Ishikawa (cell line): ENCODE data around the gene SREBF2.

Experiments
- CEBPB ChIP-seq: IDR thresholded peaks from 2 replicates; pipeline ENCODE4 v1.6.1; 2012
- CREB1 ChIP-seq: IDR thresholded peaks from 2 replicates; pipeline ENCODE4 v1.6.1; 2012; ENCODE audit warnings: low read depth
- EGR1 ChIP-seq: IDR thresholded peaks from 2 replicates; pipeline ENCODE4 v1.6.1; 2012
- EP300 ChIP-seq: IDR thresholded peaks from 2 replicates; pipeline ENCODE4 v1.6.1; 2012; ENCODE audit warnings: borderline replicate concordance
- FOXM1 ChIP-seq: IDR thresholded peaks from 2 replicates; pipeline ENCODE4 v1.6.1; 2012; ENCODE audit warnings: low read depth, borderline replicate concordance
- NFIC ChIP-seq: IDR thresholded peaks from 2 replicates; pipeline ENCODE4 v1.6.1; 2012
- RAD21 ChIP-seq: IDR thresholded peaks from 2 replicates; pipeline ENCODE4 v1.6.1; 2012; ENCODE audit warnings: low read depth
- TAF1 ChIP-seq: IDR thresholded peaks from 2 replicates; pipeline ENCODE4 v1.6.1; 2012; ENCODE audit warnings: low read depth, mild to moderate bottlenecking
- TCF12 ChIP-seq: IDR thresholded peaks from 2 replicates; pipeline ENCODE4 v1.6.1; 2012; ENCODE audit warnings: low read depth
- TEAD4 ChIP-seq: IDR thresholded peaks from 2 replicates; pipeline ENCODE4 v1.6.1; 2012
- YY1 ChIP-seq: IDR thresholded peaks from 2 replicates; pipeline ENCODE4 v1.6.1; 2012; ENCODE audit warnings: low read depth
- ZBTB7A ChIP-seq: IDR thresholded peaks from 2 replicates; pipeline ENCODE4 v1.6.1; 2012; ENCODE audit warnings: low read depth
- TF ChIP-seq, protein P1 (sequence below): IDR thresholded peaks from 2 replicates; pipeline ENCODE4 v1.6.1; 2012
- TF ChIP-seq, protein P2 (sequence below): IDR thresholded peaks from 2 replicates; pipeline ENCODE4 v1.6.1; 2012; ENCODE audit warnings: low read depth, mild to moderate bottlenecking
- TF ChIP-seq, protein P3 (sequence below): IDR thresholded peaks from 2 replicates; pipeline ENCODE4 v1.6.1; 2012

The SREBF2 gene

DNA sequence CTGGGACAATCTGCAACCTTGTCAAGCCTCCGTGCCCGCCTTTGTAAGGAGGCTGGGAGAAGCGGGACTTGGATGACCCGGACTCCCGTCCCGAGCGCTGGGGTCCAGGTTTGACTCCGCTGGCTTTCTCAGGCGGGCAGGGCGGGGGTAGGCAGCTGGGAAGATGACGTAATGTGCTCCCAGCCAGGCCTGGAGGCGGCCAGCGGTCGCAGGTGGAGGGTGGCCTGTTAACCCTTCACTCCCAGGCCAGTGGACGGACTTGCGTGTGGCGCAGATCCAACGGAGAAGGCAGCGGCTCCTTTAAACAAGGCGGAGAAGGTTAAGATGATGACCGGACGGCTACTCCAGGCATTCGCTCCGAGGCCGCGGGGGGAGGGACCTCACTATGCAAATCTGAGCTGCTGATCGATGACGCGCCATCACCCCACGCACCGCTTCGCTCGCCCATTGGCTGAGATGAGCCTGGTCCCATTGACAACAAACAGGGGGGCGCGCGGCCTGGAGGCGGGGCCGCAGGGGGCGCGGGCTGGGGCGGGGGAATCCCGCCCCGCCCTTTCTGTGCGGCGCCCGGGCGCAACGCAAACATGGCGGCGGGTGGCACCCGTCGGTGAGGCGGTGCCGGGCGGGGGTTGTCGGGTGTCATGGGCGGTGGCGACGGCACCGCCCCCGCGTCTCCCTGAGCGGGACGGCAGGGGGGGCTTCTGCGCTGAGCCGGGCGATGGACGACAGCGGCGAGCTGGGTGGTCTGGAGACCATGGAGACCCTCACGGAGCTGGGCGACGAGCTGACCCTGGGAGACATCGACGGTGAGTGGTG, at the start of gene SREBF2:
SREBF2 (plus strand) TSS at position 553 of the 816 bp plus-strand sequence; CDS start at position 719, 166 bp downstream.
- peak; percentile 71 for TF ChIP-seq TAF1
- TF ChIP-seq TCF12 = peak; percentile 85
- peak; percentile 90 for TF ChIP-seq YY1
- TF ChIP-seq, protein P1, sequence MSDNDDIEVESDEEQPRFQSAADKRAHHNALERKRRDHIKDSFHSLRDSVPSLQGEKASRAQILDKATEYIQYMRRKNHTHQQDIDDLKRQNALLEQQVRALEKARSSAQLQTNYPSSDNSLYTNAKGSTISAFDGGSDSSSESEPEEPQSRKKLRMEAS = peak; percentile 94
- TF ChIP-seq EP300 = 0 out of 2 replicates have a peak, but pooled peaks have one; percentile 67
- TF ChIP-seq FOXM1 = peak; percentile 17; the same call in 1 of the 2 replicates
- peak; percentile 22; the same call in 1 of the 2 replicates for TF ChIP-seq RAD21
- TF ChIP-seq NFIC = peak; percentile 65
- TF ChIP-seq ZBTB7A = peak; percentile 28
- TF ChIP-seq, protein P2, sequence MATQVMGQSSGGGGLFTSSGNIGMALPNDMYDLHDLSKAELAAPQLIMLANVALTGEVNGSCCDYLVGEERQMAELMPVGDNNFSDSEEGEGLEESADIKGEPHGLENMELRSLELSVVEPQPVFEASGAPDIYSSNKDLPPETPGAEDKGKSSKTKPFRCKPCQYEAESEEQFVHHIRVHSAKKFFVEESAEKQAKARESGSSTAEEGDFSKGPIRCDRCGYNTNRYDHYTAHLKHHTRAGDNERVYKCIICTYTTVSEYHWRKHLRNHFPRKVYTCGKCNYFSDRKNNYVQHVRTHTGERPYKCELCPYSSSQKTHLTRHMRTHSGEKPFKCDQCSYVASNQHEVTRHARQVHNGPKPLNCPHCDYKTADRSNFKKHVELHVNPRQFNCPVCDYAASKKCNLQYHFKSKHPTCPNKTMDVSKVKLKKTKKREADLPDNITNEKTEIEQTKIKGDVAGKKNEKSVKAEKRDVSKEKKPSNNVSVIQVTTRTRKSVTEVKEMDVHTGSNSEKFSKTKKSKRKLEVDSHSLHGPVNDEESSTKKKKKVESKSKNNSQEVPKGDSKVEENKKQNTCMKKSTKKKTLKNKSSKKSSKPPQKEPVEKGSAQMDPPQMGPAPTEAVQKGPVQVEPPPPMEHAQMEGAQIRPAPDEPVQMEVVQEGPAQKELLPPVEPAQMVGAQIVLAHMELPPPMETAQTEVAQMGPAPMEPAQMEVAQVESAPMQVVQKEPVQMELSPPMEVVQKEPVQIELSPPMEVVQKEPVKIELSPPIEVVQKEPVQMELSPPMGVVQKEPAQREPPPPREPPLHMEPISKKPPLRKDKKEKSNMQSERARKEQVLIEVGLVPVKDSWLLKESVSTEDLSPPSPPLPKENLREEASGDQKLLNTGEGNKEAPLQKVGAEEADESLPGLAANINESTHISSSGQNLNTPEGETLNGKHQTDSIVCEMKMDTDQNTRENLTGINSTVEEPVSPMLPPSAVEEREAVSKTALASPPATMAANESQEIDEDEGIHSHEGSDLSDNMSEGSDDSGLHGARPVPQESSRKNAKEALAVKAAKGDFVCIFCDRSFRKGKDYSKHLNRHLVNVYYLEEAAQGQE = peak; percentile 37; the same call in 1 of the 2 replicates
- peak; percentile 86 for TF ChIP-seq CREB1
- TF ChIP-seq CEBPB = 0 out of 2 replicates have a peak, but pooled peaks have one; percentile 66
- peak; percentile 82 for TF ChIP-seq EGR1
- no peak for TF ChIP-seq TEAD4
- TF ChIP-seq, protein P3, sequence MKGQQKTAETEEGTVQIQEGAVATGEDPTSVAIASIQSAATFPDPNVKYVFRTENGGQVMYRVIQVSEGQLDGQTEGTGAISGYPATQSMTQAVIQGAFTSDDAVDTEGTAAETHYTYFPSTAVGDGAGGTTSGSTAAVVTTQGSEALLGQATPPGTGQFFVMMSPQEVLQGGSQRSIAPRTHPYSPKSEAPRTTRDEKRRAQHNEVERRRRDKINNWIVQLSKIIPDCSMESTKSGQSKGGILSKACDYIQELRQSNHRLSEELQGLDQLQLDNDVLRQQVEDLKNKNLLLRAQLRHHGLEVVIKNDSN = peak; percentile 7; the same call in 1 of the 2 replicates

DNA sequence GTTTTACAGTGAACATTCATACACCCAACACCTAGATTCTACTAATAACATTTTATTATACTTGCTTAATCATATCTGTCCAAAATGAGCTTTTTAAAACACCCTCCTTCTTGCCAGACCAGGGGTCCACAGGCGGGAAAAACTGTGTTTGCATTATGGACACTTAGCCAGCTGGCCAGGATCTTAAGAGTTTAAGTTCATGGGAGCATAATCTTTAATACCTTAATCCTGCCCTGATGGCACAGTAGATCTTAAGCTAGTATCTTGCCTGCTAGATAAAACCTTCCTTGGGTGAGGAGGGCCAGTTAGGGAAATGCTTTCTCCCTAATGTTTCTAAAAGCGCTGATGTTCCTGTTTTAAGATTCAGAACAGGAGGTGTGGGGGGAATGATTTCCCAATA, 45.6 kb upstream of the SREBF2 start:
- no peak for TF ChIP-seq TCF12
- TF ChIP-seq EP300 = no peak
- TF ChIP-seq, protein P2 = no peak
- TF ChIP-seq ZBTB7A = no peak
- no peak for TF ChIP-seq NFIC
- TF ChIP-seq EGR1 = no peak
- no peak for TF ChIP-seq YY1
- TF ChIP-seq, protein P3 = no peak
- no peak for TF ChIP-seq TAF1
- no peak for TF ChIP-seq TEAD4
- no peak for TF ChIP-seq FOXM1
- TF ChIP-seq CREB1 = no peak
- TF ChIP-seq, protein P1 = no peak

DNA sequence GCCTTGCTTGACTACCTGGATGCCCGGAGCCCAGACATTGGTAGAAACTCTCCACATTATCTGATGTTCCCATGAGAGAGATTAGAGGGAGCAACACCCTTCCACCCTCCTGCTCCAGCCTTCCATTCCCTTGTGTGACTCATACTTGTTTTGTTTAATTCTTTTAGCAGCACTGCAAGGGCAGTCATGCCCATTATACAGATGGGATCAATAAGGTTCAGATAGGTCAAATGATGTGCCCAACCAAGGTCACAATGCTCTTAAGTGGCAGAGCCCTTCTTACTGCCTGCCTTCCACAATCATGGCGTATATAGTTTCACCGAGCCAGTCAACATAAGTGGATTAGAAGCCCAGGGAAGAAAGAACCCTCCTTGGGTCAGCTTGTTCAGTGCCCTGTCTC, 39.0 kb upstream of the SREBF2 start:
- TF ChIP-seq TEAD4 = no peak
- TF ChIP-seq RAD21 = no peak
- TF ChIP-seq YY1 = no peak
- TF ChIP-seq, protein P2 = no peak
- TF ChIP-seq CEBPB = no peak
- TF ChIP-seq EGR1 = no peak
- TF ChIP-seq EP300 = no peak
- no peak for TF ChIP-seq FOXM1
- no peak for TF ChIP-seq TAF1
- no peak for TF ChIP-seq TCF12
- TF ChIP-seq, protein P3 = no peak
